Measurements from ENCODE around the gene MAP3K13. TPM values are rescaled to one million over a fixed set of nuclear protein-coding genes. Genes with fewer than 3 reads are reported as not detected.

Gene MAP3K13
- total RNA-seq, 1 donor: 21.9 TPM

DNA sequence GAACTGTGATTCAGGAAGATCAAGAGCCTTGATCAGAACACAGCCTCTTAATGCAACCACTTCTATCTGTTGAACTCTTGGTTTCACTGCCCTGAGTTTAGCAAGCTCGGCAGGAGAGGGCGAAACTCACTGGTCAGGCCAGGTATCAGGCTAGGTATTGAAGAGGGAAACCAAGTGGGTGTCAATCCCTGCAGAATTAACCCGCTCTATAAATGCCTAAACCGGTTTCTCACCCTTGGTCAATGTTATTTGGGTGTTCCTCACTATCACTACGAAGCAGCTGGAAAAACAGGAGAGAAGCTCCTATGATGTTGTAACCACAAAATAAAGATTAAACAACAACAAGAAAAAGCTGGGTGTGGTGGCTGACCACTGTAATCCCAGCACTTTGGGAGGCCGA lies 165.6 kb downstream of the MAP3K13 start:
- no peak overlapping the region for H3K4me3 ChIP-seq (ENCODE audit: low read depth, low read length)
- DNase-seq (ENCODE audit: low read depth): no peak
- TF ChIP-seq, protein P1, sequence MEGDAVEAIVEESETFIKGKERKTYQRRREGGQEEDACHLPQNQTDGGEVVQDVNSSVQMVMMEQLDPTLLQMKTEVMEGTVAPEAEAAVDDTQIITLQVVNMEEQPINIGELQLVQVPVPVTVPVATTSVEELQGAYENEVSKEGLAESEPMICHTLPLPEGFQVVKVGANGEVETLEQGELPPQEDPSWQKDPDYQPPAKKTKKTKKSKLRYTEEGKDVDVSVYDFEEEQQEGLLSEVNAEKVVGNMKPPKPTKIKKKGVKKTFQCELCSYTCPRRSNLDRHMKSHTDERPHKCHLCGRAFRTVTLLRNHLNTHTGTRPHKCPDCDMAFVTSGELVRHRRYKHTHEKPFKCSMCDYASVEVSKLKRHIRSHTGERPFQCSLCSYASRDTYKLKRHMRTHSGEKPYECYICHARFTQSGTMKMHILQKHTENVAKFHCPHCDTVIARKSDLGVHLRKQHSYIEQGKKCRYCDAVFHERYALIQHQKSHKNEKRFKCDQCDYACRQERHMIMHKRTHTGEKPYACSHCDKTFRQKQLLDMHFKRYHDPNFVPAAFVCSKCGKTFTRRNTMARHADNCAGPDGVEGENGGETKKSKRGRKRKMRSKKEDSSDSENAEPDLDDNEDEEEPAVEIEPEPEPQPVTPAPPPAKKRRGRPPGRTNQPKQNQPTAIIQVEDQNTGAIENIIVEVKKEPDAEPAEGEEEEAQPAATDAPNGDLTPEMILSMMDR (IDR thresholded peaks at IDR 0.05; ENCODE audit: insufficient read depth, low read length): no peak

DNA sequence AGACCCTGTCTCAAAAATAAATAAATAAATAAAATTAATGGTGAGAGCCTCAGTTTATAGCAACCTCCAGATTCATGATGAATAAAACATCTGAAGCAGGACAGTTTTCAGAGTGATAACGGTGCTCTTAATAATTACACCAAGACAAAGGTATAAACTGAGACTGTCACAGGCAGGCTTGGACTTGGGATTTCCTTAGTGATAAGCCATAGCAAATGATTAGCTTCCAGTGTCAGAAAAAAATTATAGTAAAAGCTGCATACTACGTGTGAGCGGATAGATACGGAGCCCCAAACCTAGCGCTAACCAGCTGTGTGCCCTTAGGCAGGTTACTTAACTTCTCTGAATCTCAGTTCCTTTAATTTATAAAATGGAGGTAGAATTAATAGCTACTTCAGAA lies 167.9 kb downstream of the MAP3K13 start:
- no peak for DNase-seq (ENCODE audit: low read depth)
- TF ChIP-seq, protein P1 (IDR thresholded peaks at IDR 0.05; ENCODE audit: insufficient read depth, low read length): no peak
- H3K4me3 ChIP-seq (ENCODE audit: low read depth, low read length): no peak overlapping the region

DNA sequence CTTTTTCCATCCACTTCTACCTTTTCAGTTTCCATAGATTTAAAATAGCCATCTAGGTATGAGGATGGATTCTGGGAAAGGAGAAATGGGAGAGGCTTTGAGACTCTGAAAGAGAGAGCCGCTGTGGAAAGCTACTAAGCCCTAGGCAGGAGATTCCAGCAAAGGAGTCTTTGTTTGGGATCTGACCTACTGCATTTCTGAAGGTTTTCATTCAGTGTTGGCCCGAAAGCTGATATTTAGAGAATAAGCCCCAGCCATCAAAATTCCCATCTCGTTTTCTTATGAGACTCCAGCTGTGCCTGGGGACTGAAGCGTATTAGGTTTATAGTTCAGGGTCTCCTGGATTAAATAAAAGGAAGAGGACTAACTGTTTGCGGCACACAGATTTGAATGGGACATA lies 170.0 kb downstream of the MAP3K13 start:
- no peak overlapping the region for H3K4me3 ChIP-seq (ENCODE audit: low read depth, low read length)
- DNase-seq (ENCODE audit: low read depth): no peak
- TF ChIP-seq, protein P1 (IDR thresholded peaks at IDR 0.05; ENCODE audit: insufficient read depth, low read length): no peak

DNA sequence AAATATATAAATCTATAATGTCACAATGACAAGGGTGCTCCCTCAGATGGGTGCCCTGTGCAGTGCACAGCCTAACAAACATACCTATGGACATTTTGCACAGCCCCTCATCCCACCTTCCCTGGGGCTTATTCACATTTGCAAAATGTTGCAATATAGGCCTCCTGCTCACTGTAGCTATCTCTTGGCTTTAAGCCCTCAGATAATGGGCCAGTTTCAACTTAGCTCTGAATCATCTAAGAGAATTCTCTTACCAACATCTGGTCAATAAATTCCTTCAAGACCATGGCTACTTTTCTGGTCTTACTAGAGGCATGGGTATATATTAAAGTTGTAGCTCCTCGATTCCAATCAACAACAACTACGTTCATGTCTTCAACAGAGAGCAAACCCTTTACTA lies 171.6 kb downstream of the MAP3K13 start:
- H3K4me3 ChIP-seq (ENCODE audit: low read depth, low read length): no peak overlapping the region
- TF ChIP-seq, protein P1 (IDR thresholded peaks at IDR 0.05; ENCODE audit: insufficient read depth, low read length): no peak
- peak; percentile 73 for DNase-seq (ENCODE audit: low read depth)

DNA sequence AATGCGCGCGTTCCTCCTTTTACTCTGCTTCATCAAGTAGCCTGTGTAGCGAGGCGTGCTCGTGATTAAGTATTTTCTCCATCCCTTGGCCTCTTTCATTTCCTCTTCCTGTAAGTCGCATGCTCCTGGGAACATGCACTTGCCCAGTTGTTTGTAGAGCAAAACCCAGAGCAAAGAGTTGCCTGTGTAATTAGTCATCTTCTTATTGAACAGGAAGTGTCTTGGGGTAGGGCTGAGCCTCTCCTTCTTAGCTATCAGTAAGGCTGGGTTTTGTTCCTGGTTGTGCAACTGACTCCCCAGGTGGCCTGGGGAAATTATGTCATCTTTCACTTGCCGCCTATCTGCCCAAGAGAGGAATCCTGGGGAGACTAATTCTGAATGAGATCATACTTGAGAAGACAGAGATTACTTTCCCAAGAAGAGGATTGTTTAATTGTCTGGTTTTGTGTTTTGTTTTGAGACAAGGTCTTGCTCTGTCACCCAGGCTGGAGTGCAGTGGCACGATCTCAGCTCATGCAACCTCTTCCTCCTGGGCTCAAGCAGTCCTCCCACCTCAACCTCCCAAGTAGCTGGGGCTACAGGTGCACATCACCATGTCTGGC lies 174.5 kb downstream of the MAP3K13 start:
- TF ChIP-seq, protein P1 (IDR thresholded peaks at IDR 0.05; ENCODE audit: insufficient read depth, low read length): no peak
- peak; percentile 77 for DNase-seq (ENCODE audit: low read depth)
- H3K4me3 ChIP-seq (ENCODE audit: low read depth, low read length): no peak overlapping the region

Other genes starting within 250 kb of the MAP3K13 start
- gene C3orf70, start 210.1 kb upstream of the MAP3K13 start, total RNA-seq (ENCODE audit: low replicate concordance): 0.16 and 1.1 TPM in 2 replicates
- gene EHHADH, start 109.1 kb upstream of the MAP3K13 start, total RNA-seq (ENCODE audit: low replicate concordance): 4.3 and 11.7 TPM in 2 replicates
- 11.6 and 14.5 TPM in 2 replicates for gene TMEM41A, start 135.9 kb downstream of the MAP3K13 start, total RNA-seq (ENCODE audit: low replicate concordance)
- 0.08 and 0.36 TPM in 2 replicates for gene LIPH, start 189.5 kb downstream of the MAP3K13 start, total RNA-seq (ENCODE audit: low replicate concordance)
- 34.8 and 39.6 TPM in 2 replicates for gene SENP2, start 223.2 kb downstream of the MAP3K13 start, total RNA-seq (ENCODE audit: low replicate concordance)